PC-9 (cell line): ENCODE data around the gene POMT1. TPM values are rescaled to one million over a fixed set of nuclear protein-coding genes. Genes with fewer than 3 reads are reported as not detected.

Source experiments
- BruUV-seq: library from RNA; stranded (reverse); fragments of 400-500 nt; replicated peaks from 2 replicates; lab custom pipeline; 2021; lab: Mats Ljungman, UMichigan
- CTCF ChIA-PET: fragments of 300-600 bp; sonication (Branson Sonifier 250); formaldehyde crosslinking; loops from one replicate; lab custom pipeline; 2022; ENCODE audit warnings: antibody characterized with exemption; lab: Charles Lee
- POLR2A ChIA-PET: fragments of 300-600 bp; sonication (Branson Sonifier 250); formaldehyde crosslinking; loops from one replicate; lab custom pipeline; 2022; ENCODE audit warnings: antibody characterized with exemption; ENCODE audit not compliant: unreplicated experiment; lab: Charles Lee
- DNase-seq, 2 experiments: peaks; one replicate each; pipeline versions ENCODE4 v3.0.0 to v3.0.0-alpha.2; 2015 to 2022; ENCODE audit warnings: mixed read lengths in 1 of 2
- H2AFZ ChIP-seq: fragments of 200-600 bp; sonication (generic); 2 replicates; pipeline ENCODE4 v1.8.1; 2017; ENCODE audit warnings: antibody characterized with exemption
- H3F3A ChIP-seq: fragments of 200-600 bp; sonication (generic); 2 replicates; pipeline ENCODE4 v1.8.1; 2017; ENCODE audit warnings: antibody characterized with exemption, mild to moderate bottlenecking, low read depth; ENCODE audit not compliant: insufficient read depth
- H3K27ac ChIP-seq: fragments of 200-600 bp; sonication (generic); 2 replicates; pipeline ENCODE4 v1.6.1; 2016; ENCODE audit warnings: mixed run types
- H3K27me3 ChIP-seq: fragments of 200-600 bp; sonication (generic); 2 replicates; pipeline ENCODE4 v1.6.1; 2016; ENCODE audit warnings: low read depth, mixed run types; ENCODE audit not compliant: insufficient read depth
- H3K36me3 ChIP-seq: fragments of 200-600 bp; sonication (generic); 2 replicates; pipeline ENCODE4 v1.6.1; 2016; ENCODE audit warnings: low read depth, mixed run types
- H3K4me1 ChIP-seq: fragments of 200-600 bp; sonication (generic); replicated peaks from 2 replicates; pipeline ENCODE4 v1.6.1; 2016; ENCODE audit warnings: mixed run types; ENCODE audit not compliant: insufficient read depth
- H3K4me2 ChIP-seq: fragments of 200-600 bp; sonication (generic); 2 replicates; pipeline ENCODE4 v1.6.1; 2017; ENCODE audit warnings: mixed run types
- H3K4me3 ChIP-seq: fragments of 200-600 bp; sonication (generic); 2 replicates; pipeline ENCODE4 v1.6.1; 2016; ENCODE audit warnings: mixed run types
- H3K79me2 ChIP-seq: fragments of 200-600 bp; sonication (generic); 2 replicates; pipeline ENCODE4 v1.6.1; 2017; ENCODE audit warnings: low read depth, mixed run types
- H3K9me2 ChIP-seq: fragments of 200-600 bp; sonication (generic); 2 replicates; pipeline ENCODE4 v1.8.1; 2017; ENCODE audit warnings: mild to moderate bottlenecking; ENCODE audit not compliant: insufficient read depth
- H3K9me3 ChIP-seq: fragments of 200-600 bp; sonication (generic); 2 replicates; pipeline ENCODE4 v1.8.1; 2016; ENCODE audit warnings: low read depth; ENCODE audit not compliant: insufficient read depth
- H4K20me1 ChIP-seq: fragments of 200-600 bp; sonication (generic); 2 replicates; pipeline ENCODE4 v1.8.1; 2017; ENCODE audit not compliant: insufficient read depth
- EZH2 ChIP-seq: fragments of 200-600 bp; sonication (generic); IDR thresholded peaks from 2 replicates; pipeline ENCODE4 v1.8.0; 2017; ENCODE audit warnings: antibody characterized with exemption, low read depth
- intact Hi-C: fragments of 100-400 bp; cut with micrococcal nuclease; formaldehyde crosslinking; loops from one replicate; pipeline ENCODE4 v1.10.0; 2022; ENCODE audit not compliant: unreplicated experiment
- total RNA-seq: library from RNA; stranded (reverse); gene quantifications from 2 replicates; pipeline ENCODE4 v1.2.3, GENCODE V29; 2021
- TF ChIP-seq, protein P1 (sequence below): fragments of 200-600 bp; sonication (generic); conservative IDR thresholded peaks from 2 replicates; pipeline ENCODE4 v1.6.1; 2017; ENCODE audit warnings: mixed run types, antibody characterized with exemption, mild to moderate bottlenecking, moderate library complexity

POMT1 gene
- total RNA-seq, 1 experiment from 2014 or later: 35.3 TPM

DNA sequence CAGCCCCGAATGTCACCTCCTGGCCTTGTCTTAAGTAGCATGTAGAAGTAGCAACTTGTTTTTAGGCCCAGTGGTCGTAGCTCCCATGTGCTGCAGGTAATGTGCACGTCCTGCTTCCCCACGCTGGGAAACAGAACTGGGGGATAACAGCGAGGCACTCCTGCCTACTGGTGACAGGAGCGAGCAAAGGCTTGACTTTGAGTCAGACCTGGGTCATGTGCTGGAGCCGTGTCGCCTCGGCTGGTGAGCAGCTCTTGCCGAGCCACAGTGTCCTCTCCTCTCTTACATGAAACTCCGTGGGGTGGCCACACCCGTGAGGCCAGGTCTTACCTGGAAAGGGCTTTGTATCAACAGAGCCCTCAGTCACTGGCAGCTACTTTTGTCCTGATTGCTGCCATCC lies 17.5 kb upstream of the POMT1 start:
- Histone ChIP-seq H3K27me3 (no peaks in the 10 kb centered on the region), H3K4me3 (no peak overlapping the region), H3K27ac (no peak overlapping the region), H4K20me1 (peaks cover 37% of the 10 kb centered on the region), H3K79me2 (no peaks in the 10 kb centered on the region), H3K4me2 (no peak overlapping the region), H3K9me2 (no peaks in the 10 kb centered on the region), H3K36me3 (peaks cover 20% of the 10 kb centered on the region), H3F3A (peaks cover 7% of the 10 kb centered on the region; the same call in 1 of the 2 replicates), H3K4me1 (no peaks in the 10 kb centered on the region), H2AFZ (no peak overlapping the region), H3K9me3 (no peaks in the 10 kb centered on the region)
- no peak for TF ChIP-seq EZH2
- TF ChIP-seq, protein P1, sequence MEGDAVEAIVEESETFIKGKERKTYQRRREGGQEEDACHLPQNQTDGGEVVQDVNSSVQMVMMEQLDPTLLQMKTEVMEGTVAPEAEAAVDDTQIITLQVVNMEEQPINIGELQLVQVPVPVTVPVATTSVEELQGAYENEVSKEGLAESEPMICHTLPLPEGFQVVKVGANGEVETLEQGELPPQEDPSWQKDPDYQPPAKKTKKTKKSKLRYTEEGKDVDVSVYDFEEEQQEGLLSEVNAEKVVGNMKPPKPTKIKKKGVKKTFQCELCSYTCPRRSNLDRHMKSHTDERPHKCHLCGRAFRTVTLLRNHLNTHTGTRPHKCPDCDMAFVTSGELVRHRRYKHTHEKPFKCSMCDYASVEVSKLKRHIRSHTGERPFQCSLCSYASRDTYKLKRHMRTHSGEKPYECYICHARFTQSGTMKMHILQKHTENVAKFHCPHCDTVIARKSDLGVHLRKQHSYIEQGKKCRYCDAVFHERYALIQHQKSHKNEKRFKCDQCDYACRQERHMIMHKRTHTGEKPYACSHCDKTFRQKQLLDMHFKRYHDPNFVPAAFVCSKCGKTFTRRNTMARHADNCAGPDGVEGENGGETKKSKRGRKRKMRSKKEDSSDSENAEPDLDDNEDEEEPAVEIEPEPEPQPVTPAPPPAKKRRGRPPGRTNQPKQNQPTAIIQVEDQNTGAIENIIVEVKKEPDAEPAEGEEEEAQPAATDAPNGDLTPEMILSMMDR: no peak
- CTCF ChIA-PET: no interaction called here
- BruUV-seq: no TSS peak
- intact Hi-C loops: no loop called here
- no peak for DNase-seq
- POLR2A ChIA-PET: no interaction called here

DNA sequence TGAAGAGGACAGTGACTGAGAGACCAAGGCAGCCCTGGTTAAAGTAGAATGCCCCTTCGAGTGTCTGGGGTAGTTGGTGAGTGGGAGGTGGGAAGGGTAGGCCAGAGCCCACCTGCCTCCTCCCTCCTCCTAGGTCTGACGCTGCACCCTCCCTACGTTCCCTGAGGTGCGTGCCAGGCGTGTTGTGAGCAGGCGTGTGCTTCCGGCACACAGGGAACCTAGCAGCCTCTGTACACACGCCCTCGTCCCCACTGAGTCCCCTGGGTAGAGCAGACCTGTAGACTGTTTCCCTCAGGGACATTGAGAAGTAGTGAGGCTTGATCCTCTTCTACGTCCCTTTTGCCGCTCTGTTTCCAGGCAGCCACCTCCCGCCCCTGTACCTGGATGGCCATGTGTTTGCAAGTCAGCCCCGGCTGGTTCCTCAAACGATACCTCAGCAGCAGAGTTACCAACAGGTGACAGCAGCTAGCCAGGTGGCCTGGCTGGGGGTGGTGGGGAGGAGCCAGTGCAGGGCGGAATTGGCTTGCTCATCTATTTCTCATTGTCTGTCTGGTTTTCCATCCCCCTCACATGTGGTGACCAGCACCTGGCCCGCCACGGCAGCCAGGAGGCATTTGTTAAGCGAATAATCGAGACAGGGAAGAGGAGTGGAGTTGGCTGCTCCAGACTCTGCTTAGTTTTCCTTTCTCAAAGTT lies 16.8 kb upstream of the POMT1 start:
- Histone ChIP-seq H3K9me2 (no peaks in the 10 kb centered on the region), H3K4me3 (no peak overlapping the region), H3K36me3 (peaks cover 25% of the 10 kb centered on the region), H2AFZ (no peak overlapping the region), H4K20me1 (peaks cover 33% of the 10 kb centered on the region), H3K27me3 (no peaks in the 10 kb centered on the region), H3K79me2 (no peaks in the 10 kb centered on the region), H3K9me3 (no peaks in the 10 kb centered on the region), H3K4me2 (no peak overlapping the region), H3K27ac (no peak overlapping the region), H3F3A (peaks cover 7% of the 10 kb centered on the region; the same call in 1 of the 2 replicates), H3K4me1 (no peaks in the 10 kb centered on the region)
- TF ChIP-seq, protein P1: no peak
- TF ChIP-seq EZH2: no peak
- BruUV-seq: no TSS peak
- intact Hi-C loops: no loop called here
- no peak for DNase-seq
- ChIA-PET CTCF (no interaction called here), POLR2A (no interaction called here)

DNA sequence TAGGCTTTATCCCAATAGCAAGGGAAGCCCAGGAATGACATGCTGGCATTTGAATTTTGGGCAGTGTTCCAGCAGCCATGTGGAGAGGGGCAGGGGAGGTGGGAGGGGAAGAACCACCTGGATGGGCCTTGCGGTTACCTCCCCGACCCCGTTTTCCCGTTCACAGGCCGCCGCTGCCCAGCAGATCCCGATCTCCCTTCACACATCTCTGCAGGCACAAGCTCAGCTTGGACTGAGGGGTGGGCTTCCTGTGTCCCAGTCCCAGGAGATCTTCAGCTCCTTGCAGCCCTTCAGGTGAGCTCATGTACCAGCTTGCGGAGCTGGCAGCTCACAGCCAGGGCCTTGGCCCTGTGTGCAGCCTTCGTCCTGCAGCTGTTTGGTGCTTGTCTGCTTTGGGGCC lies 15.7 kb upstream of the POMT1 start:
- DNase-seq: no peak
- TF ChIP-seq EZH2: no peak
- TF ChIP-seq, protein P1: no peak
- peaks cover 29% of the 10 kb centered on the region for H4K20me1 ChIP-seq
- CTCF ChIA-PET: no interaction called here
- H3F3A ChIP-seq: peaks cover 3% of the 10 kb centered on the region; the same call in 1 of the 2 replicates
- H3K79me2 ChIP-seq: no peaks in the 10 kb centered on the region
- POLR2A ChIA-PET: interaction anchor here (0.6 kb wide), 1 partner anchor 72 kb away, joined by 3 read pairs; no protein-coding TSS in a partner anchor
- H3K36me3 ChIP-seq: peaks cover 25% of the 10 kb centered on the region
- BruUV-seq: no TSS peak
- no peak overlapping the region for H2AFZ ChIP-seq
- H3K27me3 ChIP-seq: no peaks in the 10 kb centered on the region
- no peaks in the 10 kb centered on the region for H3K9me2 ChIP-seq
- H3K4me3 ChIP-seq: no peak overlapping the region
- intact Hi-C loops: no loop called here
- no peak overlapping the region for H3K4me2 ChIP-seq
- no peaks in the 10 kb centered on the region for H3K4me1 ChIP-seq
- no peak overlapping the region for H3K27ac ChIP-seq
- no peaks in the 10 kb centered on the region for H3K9me3 ChIP-seq
